Left renal cortex interstitium (tissue), 4 donors: ENCODE results near the gene STK24. TPM values are rescaled to one million over a fixed set of nuclear protein-coding genes. Genes with fewer than 3 reads are reported as not detected.

Experiments used
- DNase-seq, 4 donors: peaks; one replicate each; pipeline ENCODE4 v3.0.0-alpha.2; 2013; ENCODE audit warnings: low read depth in 4 of 4, low spot score in 2 of 4, missing footprints in 1 of 4
- polyA plus RNA-seq, 4 donors: library from polyadenylated mRNA; unstranded; fragments of 120-200 nt; gene quantifications; one replicate each; pipeline ENCODE4 v1.2.1, GENCODE V29; 2013; ENCODE audit not compliant: insufficient read length in 4 of 4

Gene STK24
- polyA plus RNA-seq, 4 donors, result 110 to 129 (median 115) TPM

DNA sequence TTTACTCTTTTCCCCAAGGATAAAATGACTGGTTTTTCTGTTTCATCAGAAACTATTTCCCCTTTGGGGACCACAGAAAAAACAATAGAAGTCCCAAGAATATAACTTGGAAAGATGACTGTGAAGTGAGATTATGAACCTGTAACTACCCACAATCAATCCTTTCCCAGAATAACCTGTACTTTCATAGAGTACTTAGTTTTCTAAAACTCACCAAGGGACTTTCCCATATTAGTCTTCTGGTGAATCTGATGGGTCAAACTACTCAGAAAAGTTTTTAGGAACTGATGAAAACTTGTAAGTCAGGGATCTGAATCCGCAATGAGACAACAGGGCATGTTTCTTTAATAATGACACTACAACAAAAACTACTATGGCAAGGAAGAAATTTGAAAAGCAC is 62.6 kb downstream of the STK24 start:
- DNase-seq, result no peak

GRCh38 chr13:98513837-98514236 is 63.1 kb downstream of the STK24 start:
- DNase-seq, result no peak

DNA sequence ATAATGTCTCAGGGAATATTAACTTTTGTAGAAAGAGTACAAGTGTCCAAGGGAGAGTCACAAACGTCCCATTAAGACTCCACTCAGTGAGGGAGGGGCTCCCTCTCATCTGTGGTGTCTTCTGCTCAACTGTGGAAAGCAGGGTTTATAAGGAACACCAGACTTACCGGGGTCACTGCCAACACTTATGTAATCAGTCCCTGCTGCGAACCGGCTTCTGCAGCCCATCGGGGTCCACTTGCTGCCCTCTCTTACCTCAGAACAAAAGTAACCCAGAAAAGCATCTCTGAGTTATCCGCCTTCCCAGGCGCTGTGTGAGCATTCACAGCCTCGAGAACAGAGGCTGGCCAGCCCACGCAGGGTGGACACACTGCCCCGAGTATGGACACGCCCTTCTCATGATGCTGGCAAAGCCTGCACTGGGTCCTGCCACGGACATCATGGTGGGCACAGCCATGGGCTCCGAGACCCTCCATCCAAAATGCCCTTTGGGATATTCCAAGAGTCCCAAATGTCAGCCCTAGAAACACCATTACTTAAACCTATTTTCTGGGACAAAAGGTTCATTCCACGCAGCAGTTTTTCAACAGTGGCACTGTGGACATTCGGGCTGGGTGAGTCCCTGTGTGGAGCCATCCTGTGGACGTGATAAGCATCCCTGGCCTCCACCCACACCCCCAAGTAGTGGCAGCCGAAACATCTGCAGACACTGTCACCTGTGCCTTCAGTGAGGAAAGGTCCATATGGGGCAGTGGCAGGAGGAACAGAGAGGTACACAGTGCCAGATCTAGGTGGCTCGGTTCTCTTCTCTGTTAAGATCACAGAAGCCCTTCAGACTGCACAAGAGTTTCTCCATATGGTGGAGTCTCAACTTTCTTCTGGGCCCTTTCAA is 63.9 kb downstream of the STK24 start:
- no peak for DNase-seq

DNA sequence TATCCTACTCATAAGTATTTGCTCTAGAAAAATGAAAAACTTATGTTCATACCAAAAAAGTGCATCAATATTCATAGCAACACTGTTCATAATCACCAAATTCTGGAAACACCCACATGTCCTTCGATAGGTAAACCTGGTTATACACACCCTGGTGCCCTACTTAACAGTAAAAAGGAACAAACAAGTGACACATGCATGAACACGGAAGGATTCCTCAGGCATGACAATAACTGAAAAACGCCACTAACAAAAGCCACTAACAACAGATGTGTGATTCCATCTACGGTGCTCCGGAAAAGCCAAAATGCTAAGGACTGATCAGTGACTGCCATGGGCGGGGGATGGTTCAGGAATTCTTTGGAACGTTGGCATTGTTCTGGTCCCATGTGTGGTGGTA is 65.5 kb downstream of the STK24 start:
- DNase-seq, result no peak

DNA sequence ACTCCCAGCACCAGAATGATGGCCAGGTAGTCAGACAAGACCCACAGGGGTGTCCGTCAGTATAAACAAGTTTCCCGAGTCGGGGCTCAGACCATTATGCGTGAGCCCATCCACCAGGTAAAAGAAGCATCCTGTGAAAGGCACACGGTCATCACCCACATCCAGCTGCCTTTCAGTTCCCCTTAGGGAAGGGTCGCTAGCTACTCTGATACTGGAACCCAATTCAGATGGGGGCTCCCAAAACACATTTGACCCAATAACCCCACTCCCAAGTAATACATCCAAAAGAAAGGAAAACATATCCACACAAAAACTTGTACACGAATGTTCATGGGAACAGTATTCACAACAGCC is 66.8 kb downstream of the STK24 start:
- no peak for DNase-seq

DNA sequence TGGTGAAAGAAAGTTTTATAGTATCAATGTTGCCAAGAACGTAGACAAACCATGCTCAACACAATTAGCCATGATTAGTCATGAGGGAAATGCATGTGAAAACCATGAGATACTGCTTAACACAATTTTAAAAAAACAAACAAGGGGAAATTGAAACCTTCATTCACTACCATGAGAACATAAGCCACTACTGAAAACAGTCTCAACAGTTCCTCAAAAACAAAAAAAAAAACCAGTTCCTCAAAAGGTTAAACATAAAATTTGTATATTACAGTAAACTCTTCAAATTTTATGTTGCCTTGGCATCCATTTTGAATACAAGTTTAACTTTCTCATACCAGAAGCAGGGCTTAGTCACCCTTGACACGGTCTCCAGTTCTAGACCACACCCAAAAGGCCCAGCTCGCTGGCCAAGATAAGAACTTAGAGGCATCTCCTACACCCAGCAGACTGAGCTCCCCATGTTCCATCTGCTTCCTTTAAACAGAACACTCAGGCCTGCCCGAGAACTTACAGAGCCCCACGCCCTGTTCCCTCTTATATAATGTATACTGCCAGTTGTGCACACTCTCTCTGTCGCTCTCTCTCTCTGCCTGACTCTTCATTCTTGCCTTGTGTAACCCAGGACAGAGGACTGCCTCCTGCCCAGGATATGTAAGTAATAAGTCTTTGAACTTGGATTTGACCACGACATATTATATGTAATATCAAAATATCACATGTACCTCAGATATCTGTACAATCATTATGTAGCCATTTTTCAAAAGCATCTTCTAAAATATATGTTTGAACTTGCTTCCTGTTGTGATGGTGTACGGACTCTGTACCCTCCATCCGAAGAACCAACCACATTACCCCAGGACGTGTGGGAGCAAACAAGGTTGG is 67.4 kb downstream of the STK24 start:
- DNase-seq, result no peak

- no peak for DNase-seq
Observed at GRCh38 chr13:98508685-98509084, 68.2 kb downstream of the STK24 start.

- no peak for DNase-seq
Observed at GRCh38 chr13:98508280-98508679, 68.6 kb downstream of the STK24 start.

GRCh38 chr13:98507282-98507797 is 69.6 kb downstream of the STK24 start:
- DNase-seq, result no peak

- no peak for DNase-seq
Observed at GRCh38 chr13:98506728-98507230, 70.1 kb downstream of the STK24 start.

DNA sequence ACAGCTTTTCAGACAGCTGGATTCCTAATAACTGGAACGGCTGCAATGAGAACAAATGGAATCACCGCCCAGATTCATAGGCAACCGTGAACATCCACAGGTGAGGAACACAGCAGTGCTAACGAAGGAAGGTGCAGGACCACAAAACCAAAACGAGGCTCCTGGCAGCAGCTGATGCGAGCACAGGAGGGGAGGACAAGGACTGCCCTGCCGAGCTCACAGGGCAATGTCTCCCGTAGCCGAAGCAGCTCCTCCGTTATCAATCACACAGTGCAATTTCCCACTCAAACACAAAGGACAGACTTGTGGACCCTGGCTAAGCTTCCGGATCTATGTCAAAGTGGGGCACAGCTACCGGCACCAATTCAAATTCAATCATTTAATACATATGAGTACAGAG is 70.6 kb downstream of the STK24 start:
- DNase-seq, result no peak

- DNase-seq, result no peak
Observed at GRCh38 chr13:98505217-98505616, 71.7 kb downstream of the STK24 start.

DNA sequence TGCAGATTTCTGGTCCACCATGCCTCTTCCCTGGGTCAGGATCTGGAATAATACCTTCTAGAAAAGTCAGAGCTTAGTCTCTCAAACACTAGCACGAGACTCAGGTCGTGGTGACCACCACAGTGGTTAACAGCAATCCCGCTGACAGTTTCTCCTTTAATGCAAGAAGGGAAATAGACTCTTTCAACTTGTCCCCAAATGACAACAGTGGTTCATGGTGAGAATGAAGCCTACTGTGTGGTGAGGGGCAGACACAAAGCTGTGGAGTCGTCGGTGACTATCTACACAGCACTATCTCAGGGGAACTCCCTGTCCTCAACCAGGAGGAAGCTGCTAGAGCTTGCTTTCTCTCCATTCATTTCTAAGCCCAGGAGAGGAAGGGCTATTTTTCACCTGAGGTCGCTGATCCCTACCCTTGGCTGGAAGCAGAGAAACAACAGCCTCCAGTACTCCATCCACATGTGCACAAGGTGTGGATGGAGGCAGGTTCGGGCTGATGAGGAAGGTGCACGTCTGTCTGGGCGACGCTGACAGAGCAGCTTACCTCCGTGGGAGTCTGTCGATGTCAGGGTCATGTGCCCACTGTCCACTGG is 72.4 kb downstream of the STK24 start:
- DNase-seq, result no peak

- no peak for DNase-seq
Observed at GRCh38 chr13:98504029-98504351, 72.9 kb downstream of the STK24 start.

DNA sequence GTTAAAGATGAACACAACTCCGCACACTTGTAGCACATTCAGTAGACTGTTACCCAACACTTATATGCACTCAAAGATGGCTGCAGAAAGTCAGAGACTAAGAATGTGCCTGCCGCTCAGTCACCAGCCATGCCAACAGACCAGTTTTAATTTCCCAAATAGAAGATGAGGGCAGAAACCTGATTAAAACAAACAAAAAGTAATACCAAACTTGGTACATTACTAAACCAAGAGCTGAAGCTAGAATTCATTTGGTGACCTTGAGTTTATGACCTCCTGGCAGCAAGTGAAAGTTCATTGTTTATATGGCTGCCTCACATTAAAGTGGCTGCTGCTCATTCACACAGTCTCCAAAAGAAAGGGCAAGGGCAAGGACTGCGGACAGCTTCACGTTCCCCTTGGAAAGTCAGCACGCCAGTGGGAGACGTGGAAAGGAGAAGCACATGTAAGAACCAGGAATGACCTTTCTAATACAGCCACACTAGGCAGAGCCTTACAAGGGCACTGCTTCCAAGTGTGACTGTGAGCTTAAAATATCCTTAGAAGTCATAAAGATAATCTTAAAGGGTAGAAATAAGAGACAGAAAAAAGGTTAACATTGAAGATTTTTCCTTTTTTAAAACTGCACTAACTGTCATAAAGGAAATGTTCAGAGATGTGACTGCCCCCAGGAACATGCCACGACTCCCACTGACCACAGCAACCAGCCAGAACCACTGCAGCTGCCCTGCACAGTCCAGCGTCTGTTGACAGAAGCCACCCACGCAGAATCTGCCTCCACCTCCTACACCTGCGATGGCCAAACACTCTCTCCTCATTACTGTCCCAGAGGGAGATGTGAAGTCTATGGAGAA is 73.5 kb downstream of the STK24 start:
- DNase-seq, result no peak

- DNase-seq, result no peak
Observed at GRCh38 chr13:98500963-98501421, 75.9 kb downstream of the STK24 start.

- DNase-seq, result no peak
Observed at GRCh38 chr13:98496966-98497365, 79.9 kb downstream of the STK24 start.

DNA sequence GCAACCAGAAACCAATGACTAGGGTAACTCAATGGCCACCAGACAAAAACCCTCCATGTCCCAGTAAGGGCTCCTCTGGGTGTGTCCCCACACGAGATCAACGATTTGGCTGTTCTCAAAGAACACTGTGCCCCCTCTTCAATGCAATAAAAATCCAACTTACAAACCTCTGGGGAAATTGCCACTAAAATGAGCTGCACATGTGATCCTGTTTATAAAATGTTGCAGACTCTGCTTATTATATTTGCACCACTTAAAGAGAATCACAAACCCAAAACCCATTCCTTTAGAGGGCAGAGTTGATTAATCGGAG is 80.5 kb downstream of the STK24 start:
- DNase-seq, result no peak

DNA sequence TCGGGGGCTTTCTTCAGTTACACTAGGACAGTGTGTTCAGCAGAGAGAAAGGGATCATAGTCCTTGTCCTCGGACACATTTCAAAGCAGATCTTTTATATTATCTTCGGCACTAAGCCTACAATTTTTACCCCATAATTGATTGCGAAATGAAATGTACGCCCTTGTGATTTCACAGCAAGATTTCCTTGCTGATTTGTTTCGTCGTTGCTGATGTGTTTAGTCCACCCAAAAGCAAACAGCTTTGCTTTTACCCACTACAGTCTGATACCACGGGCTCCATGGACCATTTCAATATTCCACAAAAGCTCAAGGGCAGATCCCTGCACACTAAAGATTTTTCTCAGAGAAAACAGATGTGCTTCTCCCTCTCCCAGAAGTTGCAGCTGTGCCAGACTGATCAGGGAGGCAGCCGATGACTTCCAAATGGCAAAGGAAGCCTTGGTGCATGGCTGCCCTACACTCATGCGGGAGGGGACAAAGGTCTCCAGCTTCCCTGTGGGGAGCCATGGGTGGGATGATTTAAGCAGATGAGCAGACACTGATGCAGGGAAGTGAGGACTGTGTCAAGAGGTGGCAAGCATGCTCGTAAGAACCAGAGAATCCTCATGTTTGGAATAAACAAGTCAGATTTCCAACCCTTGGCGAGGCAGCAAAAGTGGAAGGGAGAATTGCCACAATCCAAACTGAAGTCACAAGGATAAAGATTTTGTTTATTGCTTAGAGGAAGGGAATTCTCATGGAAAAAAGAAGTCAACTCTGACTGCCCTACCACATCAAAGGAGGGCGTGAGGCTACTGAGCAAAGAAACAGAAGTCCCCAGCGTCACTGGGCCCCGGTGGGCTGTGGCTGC is 81.1 kb downstream of the STK24 start:
- no peak for DNase-seq
